Endothelial cell of umbilical vein (primary cell): ENCODE data around the gene KLHL18. TPM values are rescaled to one million over a fixed set of nuclear protein-coding genes. Genes with fewer than 3 reads are reported as not detected.

Experiments used
- BruUV-seq: library from RNA; stranded (reverse); fragments of 400-500 nt; replicated peaks from 2 replicates; lab custom pipeline; 2021; lab: Mats Ljungman, UMichigan
- CTCF ChIA-PET: fragments of 300-600, 350-600 bp; sonication (Branson Sonifier 250); formaldehyde crosslinking; loops from one replicate; lab custom pipeline; 2021; ENCODE audit warnings: antibody characterized with exemption, inconsistent platforms; lab: Charles Lee
- POLR2A ChIA-PET: fragments of 300-600, 350-600 bp; sonication (Branson Sonifier 250); formaldehyde crosslinking; loops from one replicate; lab custom pipeline; 2021; ENCODE audit warnings: antibody characterized with exemption, inconsistent platforms; lab: Charles Lee
- DNase-seq: peaks from one replicate; pipeline ENCODE4 v3.0.0-alpha.2; 2011; ENCODE audit warnings: low read depth, low spot score
- FAIRE-seq: peaks from 2 replicates; lab custom pipeline; 2011; peaks lifted over from hg19 to GRCh38; lab: Jason Lieb, UNC
- H2AFZ ChIP-seq: 2 replicates; pipeline ENCODE4 v1.6.0; 2012; ENCODE audit warnings: low read depth, low read length, control low read depth, inconsistent platforms
- H3K27ac ChIP-seq: 2 replicates; pipeline ENCODE4 v1.5.1; 2011; ENCODE audit warnings: low read depth, mild to moderate bottlenecking, control low read depth, low read length, moderate library complexity; ENCODE audit not compliant: insufficient read depth
- H3K27me3 ChIP-seq, 2 experiments: 2 replicates each; pipeline versions ENCODE4 v1.6.0 to v1.6.1; 2011; ENCODE audit warnings: low read length in 2 of 2, mixed read lengths in 1 of 2; ENCODE audit not compliant: control insufficient read depth in 2 of 2, insufficient read depth in 2 of 2
- H3K36me3 ChIP-seq, 2 experiments: 2 replicates in 1 of 2; 3 replicates in 1 of 2; pipeline ENCODE4 v1.5.1; 2011; ENCODE audit warnings: low read length in 2 of 2, mild to moderate bottlenecking in 1 of 2, moderate library complexity in 1 of 2; ENCODE audit not compliant: control insufficient read depth in 2 of 2, insufficient read depth in 2 of 2; ENCODE audit errors: extremely low read depth in 1 of 2
- H3K4me1 ChIP-seq: 3 replicates; pipeline ENCODE4 v1.5.1; 2011; ENCODE audit warnings: mild to moderate bottlenecking, low read length; ENCODE audit not compliant: control insufficient read depth, insufficient read depth; ENCODE audit errors: extremely low read depth
- H3K4me2 ChIP-seq: 2 replicates; pipeline ENCODE4 v1.6.1; 2011; ENCODE audit warnings: low read length, control low read depth, mixed read lengths; ENCODE audit not compliant: insufficient read depth
- H3K4me3 ChIP-seq, 3 experiments: fragments of 200-600 bp in 1 of 3; sonication (generic), shearing (Covaris generic) in 1 of 3; replicated peaks in 1 of 3; 2 replicates each; pipeline ENCODE4 v1.5.1; 2011 to 2016; ENCODE audit warnings: control low read depth in 3 of 3, low read length in 3 of 3, mild to moderate bottlenecking in 2 of 3, inconsistent platforms in 1 of 3, low read depth in 1 of 3, moderate library complexity in 1 of 3; ENCODE audit not compliant: insufficient read depth in 1 of 3
- H3K79me2 ChIP-seq: 2 replicates; pipeline ENCODE4 v1.6.0; 2012; ENCODE audit warnings: low read length, inconsistent platforms; ENCODE audit not compliant: control insufficient read depth, insufficient read depth
- H3K9ac ChIP-seq: replicated peaks from 2 replicates; pipeline ENCODE3; 2011; ENCODE audit warnings: low read length, control low read depth; ENCODE audit not compliant: insufficient read depth; ENCODE audit errors: extremely low read depth
- H3K9me1 ChIP-seq: replicated peaks from 3 replicates; pipeline ENCODE4 v1.6.0; 2011; ENCODE audit warnings: mild to moderate bottlenecking, low read length; ENCODE audit not compliant: control insufficient read depth, insufficient read depth; ENCODE audit errors: extremely low read depth
- H3K9me3 ChIP-seq: replicated peaks from 2 replicates; pipeline ENCODE4 v1.5.1; 2012; ENCODE audit warnings: low read length, inconsistent platforms; ENCODE audit not compliant: control insufficient read depth, insufficient read depth
- H4K20me1 ChIP-seq: replicated peaks from 2 replicates; pipeline ENCODE3; 2011; ENCODE audit warnings: mild to moderate bottlenecking, low read length; ENCODE audit not compliant: control insufficient read depth, insufficient read depth; ENCODE audit errors: extremely low read depth
- CTCF ChIP-seq, 2 donors: IDR thresholded peaks; 1 replicate in 1 of 2; 2 replicates in 1 of 2; pipeline ENCODE4 v1.5.1; 2011; ENCODE audit warnings: low read length in 2 of 2, mild to moderate bottlenecking in 2 of 2, moderate library complexity in 2 of 2, control low read depth in 1 of 2, inconsistent platforms in 1 of 2, low read depth in 1 of 2; ENCODE audit not compliant: insufficient read depth in 1 of 2; ENCODE audit errors: extremely low read depth in 1 of 2
- EZH2 ChIP-seq: IDR thresholded peaks from 2 replicates; pipeline ENCODE4 v1.6.1; 2012; ENCODE audit warnings: borderline replicate concordance, low read depth, mild to moderate bottlenecking, moderate library complexity, low read length, inconsistent platforms; ENCODE audit not compliant: severe bottlenecking
- FOS ChIP-seq: IDR thresholded peaks from 2 replicates; pipeline ENCODE4 v1.6.1; 2011; ENCODE audit warnings: mild to moderate bottlenecking, low read length, moderate library complexity, borderline replicate concordance; ENCODE audit not compliant: insufficient read depth
- GATA2 ChIP-seq: IDR thresholded peaks from 2 replicates; pipeline ENCODE4 v1.7.0; 2011; ENCODE audit warnings: low read depth, mild to moderate bottlenecking, moderate library complexity, mixed read lengths, low read length; ENCODE audit not compliant: insufficient read length, insufficient read depth
- JUN ChIP-seq: IDR thresholded peaks from 2 replicates; pipeline ENCODE4 v1.6.1; 2011; ENCODE audit warnings: borderline replicate concordance, low read depth; ENCODE audit not compliant: insufficient read length, insufficient read depth
- MAX ChIP-seq: IDR thresholded peaks from 2 replicates; pipeline ENCODE4 v1.6.1; 2011; ENCODE audit not compliant: insufficient read depth, insufficient read length
- MYC ChIP-seq: IDR thresholded peaks from one replicate; pipeline ENCODE4 v1.6.1; 2011; ENCODE audit warnings: mild to moderate bottlenecking, low read depth, low read length
- POLR2A ChIP-seq: IDR thresholded peaks from 2 replicates; pipeline ENCODE4 v1.6.1; 2012; ENCODE audit warnings: low read depth, mild to moderate bottlenecking, control low read depth, low read length
- POLR2AphosphoS5 ChIP-seq: IDR thresholded peaks from 2 replicates; pipeline ENCODE4 v1.6.1; 2012; ENCODE audit warnings: low read depth, mild to moderate bottlenecking, control low read depth, low read length, moderate library complexity; ENCODE audit not compliant: insufficient read depth
- dilution Hi-C: fragments of 300-500 bp; cut with MboI; formaldehyde crosslinking; loops from one replicate; pipeline ENCODE4 v1.15.0; 2019; ENCODE audit warnings: low sequenced_read_pairs; ENCODE audit not compliant: extremely low pct_ligation_motif_present
- intact Hi-C: fragments of 100-400 bp; cut with micrococcal nuclease; formaldehyde crosslinking; loops from one replicate; pipeline ENCODE4 v1.10.0; 2022
- polyA plus RNA-seq, 4 experiments: library from polyadenylated mRNA; depleted of rRNA in 3 of 4; stranded (reverse) in 3 of 4; unstranded in 1 of 4; fragments of >200 nt; gene quantifications; 2 replicates each; pipeline versions ENCODE4 v1.2.1 to v1.2.3, GENCODE V29; 2011 to 2012; ENCODE audit warnings: missing spikeins in 1 of 4
- total RNA-seq: library from RNA; stranded (reverse); gene quantifications from 2 replicates; pipeline ENCODE4 v1.2.3, GENCODE V29; 2021

KLHL18 gene
- total and polyA plus RNA-seq, 2 donors (not counting 3 experiments of a cell fraction or from before 2014, with no cell fraction given), result 43.4 to 58.1 TPM

GRCh38 chr3:47380601-47381316 is 98.0 kb downstream of the KLHL18 start, which contains the start of gene PTPN23:
TSS of gene PTPN23 (plus strand) at chr3:47381021. CDS start at chr3:47381097, 76 bp downstream.
- H3K9ac ChIP-seq, result peak within 1 kb of the TSS; percentile 92
- peak within 1 kb of the TSS; percentile 83 for H3K4me2 ChIP-seq
- TF ChIP-seq EZH2 (no peak), JUN (no peak), FOS (no peak), MAX (peak; percentile 88), POLR2A (peak; percentile 96), GATA2 (no peak), CTCF (IDR thresholded peaks at IDR 0.05; ENCODE audit: extremely low read depth in 1 of 2, insufficient read depth in 1 of 2, low read depth in 1 of 2, low read length in 2 of 2) (no peak), MYC (peak; percentile 68), POLR2AphosphoS5 (peak; percentile 89)
- CTCF ChIA-PET, result interaction anchor here (0.7 to 1.1 kb wide), 6 partner anchors 9 to 217 kb away, joined by 3 to 5 read pairs (median 4); partner anchors contain the start of gene SETD2
- BruUV-seq, result TSS peak; percentile 59
- peaks cover 43% of the 10 kb centered on the region for H3K79me2 ChIP-seq
- H4K20me1 ChIP-seq, result peaks cover under 1% of the 10 kb centered on the region
- peaks cover 13% of the 10 kb centered on the region for H3K4me1 ChIP-seq
- H3K9me1 ChIP-seq, result no peaks in the 10 kb centered on the region
- FAIRE-seq, result peak; percentile 97
- no peaks in the 10 kb centered on the region for H3K36me3 ChIP-seq
- dilution Hi-C loops (no loop called here), intact Hi-C loops (loop anchor here (1.0 to 5.0 kb wide), 5 partner anchors 14 to 401 kb away; partner anchors contain the start of genes KIF9, KLHL18, NBEAL2 and SETD2)
- peak; percentile 100 for DNase-seq
- H3K27me3 ChIP-seq, result no peaks in the 10 kb centered on the region
- peak within 1 kb of the TSS; percentile 43 for H2AFZ ChIP-seq
- H3K9me3 ChIP-seq, result no peaks in the 10 kb centered on the region
- POLR2A ChIA-PET, result interaction anchor here (0.6 to 1.9 kb wide), 6 partner anchors 9 to 499 kb away, joined by 3 to 13 read pairs (median 4); no protein-coding TSS in a partner anchor
- peak within 1 kb of the TSS; percentile 79 for H3K27ac ChIP-seq
- peak within 1 kb of the TSS; percentile 63 to 81 (median 67) for H3K4me3 ChIP-seq
